Kidney epithelial cell (primary cell): ENCODE measurements around the gene SPSB3. TPM values are rescaled to one million over a fixed set of nuclear protein-coding genes. Genes with fewer than 3 reads are reported as not detected.

Source experiments
- DNase-seq: peaks from one replicate; pipeline ENCODE4 v3.0.0-alpha.2; 2010; ENCODE audit warnings: low read depth
- H3K27me3 ChIP-seq: 2 replicates; pipeline ENCODE4 v1.6.0; 2011; ENCODE audit warnings: low read length; ENCODE audit not compliant: control insufficient read depth, insufficient read depth
- H3K36me3 ChIP-seq: 2 replicates; pipeline ENCODE4 v1.5.1; 2011; ENCODE audit warnings: low read length; ENCODE audit not compliant: control insufficient read depth, insufficient read depth
- H3K4me3 ChIP-seq: 2 replicates; pipeline ENCODE4 v1.5.1; 2011; ENCODE audit warnings: low read depth, mild to moderate bottlenecking, control low read depth, low read length
- total RNA-seq: library from RNA; depleted of rRNA; stranded (reverse); fragments of >200 nt; gene quantifications from 2 replicates; pipeline ENCODE4 v1.2.3, GENCODE V29; 2015
- TF ChIP-seq, protein P1 (sequence below): IDR thresholded peaks from 2 replicates; pipeline ENCODE4 v1.5.1; 2011; ENCODE audit warnings: mild to moderate bottlenecking, moderate library complexity, low read length, control low read depth, inconsistent platforms; ENCODE audit not compliant: insufficient read depth, poor library complexity, severe bottlenecking

The SPSB3 gene
- total RNA-seq, 1 donor from 2014 or later: 60.6 TPM

- TF ChIP-seq, protein P1, sequence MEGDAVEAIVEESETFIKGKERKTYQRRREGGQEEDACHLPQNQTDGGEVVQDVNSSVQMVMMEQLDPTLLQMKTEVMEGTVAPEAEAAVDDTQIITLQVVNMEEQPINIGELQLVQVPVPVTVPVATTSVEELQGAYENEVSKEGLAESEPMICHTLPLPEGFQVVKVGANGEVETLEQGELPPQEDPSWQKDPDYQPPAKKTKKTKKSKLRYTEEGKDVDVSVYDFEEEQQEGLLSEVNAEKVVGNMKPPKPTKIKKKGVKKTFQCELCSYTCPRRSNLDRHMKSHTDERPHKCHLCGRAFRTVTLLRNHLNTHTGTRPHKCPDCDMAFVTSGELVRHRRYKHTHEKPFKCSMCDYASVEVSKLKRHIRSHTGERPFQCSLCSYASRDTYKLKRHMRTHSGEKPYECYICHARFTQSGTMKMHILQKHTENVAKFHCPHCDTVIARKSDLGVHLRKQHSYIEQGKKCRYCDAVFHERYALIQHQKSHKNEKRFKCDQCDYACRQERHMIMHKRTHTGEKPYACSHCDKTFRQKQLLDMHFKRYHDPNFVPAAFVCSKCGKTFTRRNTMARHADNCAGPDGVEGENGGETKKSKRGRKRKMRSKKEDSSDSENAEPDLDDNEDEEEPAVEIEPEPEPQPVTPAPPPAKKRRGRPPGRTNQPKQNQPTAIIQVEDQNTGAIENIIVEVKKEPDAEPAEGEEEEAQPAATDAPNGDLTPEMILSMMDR: no peak
- Histone ChIP-seq H3K36me3 (no peaks in the 10 kb centered on the region), H3K4me3 (peak overlapping the region; percentile 94), H3K27me3 (no peaks in the 10 kb centered on the region)
- DNase-seq: no peak
These were observed 43.7 kb upstream of the SPSB3 start for GRCh38 chr16:1825864-1826690.

- no peak for DNase-seq
- TF ChIP-seq, protein P1: no peak
- Histone ChIP-seq H3K4me3 (peak overlapping the region; percentile 94), H3K36me3 (no peaks in the 10 kb centered on the region), H3K27me3 (no peaks in the 10 kb centered on the region)
These were observed 43.1 kb upstream of the SPSB3 start for GRCh38 chr16:1825381-1825863.

GRCh38 chr16:1823821-1824220 lies 41.5 kb upstream of the SPSB3 start:
- H3K36me3 ChIP-seq: no peaks in the 10 kb centered on the region
- TF ChIP-seq, protein P1: peak; percentile 60
- DNase-seq: no peak
- H3K4me3 ChIP-seq: no peak overlapping the region
- no peaks in the 10 kb centered on the region for H3K27me3 ChIP-seq

GRCh38 chr16:1822801-1823200 lies 40.4 kb upstream of the SPSB3 start:
- no peak overlapping the region for H3K4me3 ChIP-seq
- TF ChIP-seq, protein P1: no peak
- no peaks in the 10 kb centered on the region for H3K27me3 ChIP-seq
- DNase-seq: no peak
- H3K36me3 ChIP-seq: no peaks in the 10 kb centered on the region

- H3K36me3 ChIP-seq: no peaks in the 10 kb centered on the region
- no peak for DNase-seq
- no peaks in the 10 kb centered on the region for H3K27me3 ChIP-seq
- H3K4me3 ChIP-seq: no peak overlapping the region
- TF ChIP-seq, protein P1: no peak
These were observed 39.7 kb upstream of the SPSB3 start for GRCh38 chr16:1821861-1822611.
